GM21576 (cell line): Measurements from ENCODE around the gene ASAP2.
A peak's percentile ranks its signal among the peaks of the same experiment; 100 is the strongest.

Experiments used
- ATAC-seq: cut with Tn5 transposase; IDR thresholded peaks from one replicate; pipeline ENCODE4 v1.9.1; 2021; ENCODE audit warnings: mild to moderate bottlenecking, moderate library complexity; ENCODE audit not compliant: unreplicated experiment

ASAP2 gene

DNA sequence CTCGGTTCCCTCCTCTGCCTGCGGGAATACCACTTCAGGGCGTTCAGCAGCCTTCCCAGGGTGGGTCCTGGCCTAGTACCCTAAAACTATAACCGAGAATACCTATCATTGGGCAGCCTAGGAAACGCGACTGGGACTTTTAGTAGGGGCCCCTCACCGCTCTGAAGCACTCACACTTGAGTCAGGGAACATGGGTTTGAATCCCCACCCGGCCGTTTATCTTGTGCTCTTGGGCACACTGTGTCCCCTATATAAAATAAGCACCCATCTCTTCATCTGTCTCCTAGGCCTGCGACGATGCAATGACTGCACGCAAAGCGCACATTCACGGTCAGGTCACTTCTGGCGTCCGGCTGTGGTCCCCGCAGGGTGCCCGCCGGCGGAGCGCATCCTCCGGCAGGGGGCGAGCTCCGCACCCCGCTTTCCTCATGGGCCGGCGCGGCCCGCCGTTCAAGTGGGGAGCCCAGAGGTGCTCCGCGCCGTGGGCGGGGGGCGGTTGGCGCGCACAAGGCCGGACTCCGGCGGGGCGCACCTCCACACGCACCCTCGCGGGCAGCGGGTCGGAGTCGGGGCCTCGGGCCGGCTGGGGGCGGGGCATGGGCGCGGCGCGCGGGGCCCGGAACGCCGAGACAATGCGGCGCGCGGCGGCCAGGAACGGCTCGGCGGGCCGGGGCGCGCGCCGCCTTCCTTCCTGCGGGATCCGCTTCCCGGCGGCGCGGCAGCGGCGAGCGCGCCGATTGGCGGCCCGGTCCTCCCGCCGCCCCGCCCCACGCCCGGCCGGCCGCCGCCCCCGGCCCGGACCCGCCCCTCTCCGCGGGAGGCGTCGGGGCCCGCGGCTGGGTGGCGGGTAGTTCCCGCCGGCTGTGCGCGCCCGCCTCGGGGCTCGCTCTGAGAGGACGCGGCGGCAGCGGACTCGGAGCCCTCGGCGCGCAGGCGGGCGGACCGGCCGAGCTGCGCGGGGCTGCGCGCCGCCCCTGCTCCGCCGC, at the start of gene ASAP2:
ASAP2 (plus strand) TSS at position 850 of the 986 bp plus-strand sequence. CDS start 293 bp downstream, outside the sequence.
- ATAC-seq = peak; percentile 61

DNA sequence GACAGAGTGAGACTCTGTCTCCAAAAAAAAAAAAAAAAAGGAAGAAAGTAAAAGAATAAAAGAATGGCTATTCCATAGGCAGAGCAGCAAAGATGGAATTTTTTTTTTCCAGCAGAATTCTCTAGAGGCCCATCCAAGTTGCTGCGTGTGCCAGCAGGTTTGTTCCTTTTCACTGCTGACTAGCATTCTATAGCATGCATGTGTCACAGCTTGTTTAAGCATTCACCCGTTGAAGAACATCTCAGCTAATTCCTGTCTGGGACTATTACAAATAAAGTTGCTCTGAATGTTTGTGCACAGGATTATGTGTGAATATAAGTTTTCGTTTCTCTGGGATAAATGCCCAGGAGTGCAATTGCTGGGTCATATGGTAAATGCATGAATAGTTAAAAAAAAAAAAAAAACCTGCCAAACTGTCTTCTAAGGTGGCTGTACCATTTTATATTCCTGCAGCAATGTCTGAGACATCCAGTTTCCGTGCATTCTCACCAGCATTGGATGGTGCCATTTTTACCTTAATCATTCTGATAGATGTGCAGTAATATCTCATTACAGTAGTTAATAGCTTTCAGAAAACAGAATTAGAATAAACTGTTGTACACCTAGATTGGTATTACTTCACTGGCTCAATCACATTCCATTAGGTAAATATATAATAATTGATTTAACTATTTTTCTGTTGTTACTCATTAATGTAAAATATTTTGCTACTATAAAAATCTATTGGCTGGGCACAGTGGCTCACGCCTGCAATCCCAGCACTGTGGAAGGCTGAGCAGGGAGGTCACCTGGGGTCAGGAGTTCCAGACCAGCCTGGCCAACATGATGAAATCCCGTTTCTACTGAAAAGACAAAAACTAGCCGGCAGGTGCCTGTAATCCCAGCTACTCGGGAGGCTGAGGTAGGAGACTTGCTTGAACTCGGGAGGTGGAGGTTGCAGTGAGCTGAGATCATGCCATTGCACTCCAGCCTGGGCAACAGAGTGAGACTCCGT, 47.5 kb upstream of the ASAP2 start:
- ATAC-seq = no peak

DNA sequence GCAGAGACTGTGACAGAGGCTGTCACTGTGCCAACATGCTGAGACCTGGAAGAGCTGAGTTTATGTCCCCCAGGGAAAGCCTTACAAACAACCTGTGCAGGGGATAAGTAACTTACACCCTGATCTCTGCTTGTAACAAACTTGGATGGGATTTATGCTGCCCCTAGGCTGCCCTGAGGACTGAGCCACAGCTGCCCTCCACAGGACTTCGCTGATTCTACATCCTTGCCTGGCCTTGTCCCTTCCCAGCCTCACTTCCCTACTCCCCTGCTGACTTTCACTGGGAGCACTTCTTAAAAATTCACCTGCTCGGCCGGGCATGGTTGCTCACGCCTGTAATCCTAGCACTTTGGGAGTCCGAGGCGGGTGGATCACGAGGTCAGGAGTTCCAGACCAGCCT, 45.9 kb upstream of the ASAP2 start:
- ATAC-seq = no peak

DNA sequence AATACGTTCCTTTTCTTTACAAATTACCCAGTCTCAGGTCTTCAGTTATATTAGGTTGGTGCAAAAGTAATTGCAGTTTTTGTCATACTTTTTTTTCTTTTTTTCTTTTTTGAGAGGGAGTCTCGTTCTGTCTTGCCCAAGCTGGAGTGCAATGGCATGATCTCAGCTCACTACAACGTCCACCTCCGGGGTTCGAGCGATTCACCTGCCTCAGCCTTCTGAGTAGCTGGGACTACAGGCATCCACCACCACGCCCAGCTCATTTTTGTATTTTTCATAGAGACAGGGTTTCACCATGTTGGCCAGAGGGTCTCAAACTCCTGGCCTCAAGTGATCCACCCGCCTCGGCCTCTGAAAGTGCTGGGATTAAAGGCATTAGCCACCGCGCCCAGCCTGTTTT, 43.8 kb upstream of the ASAP2 start:
- ATAC-seq = no peak

DNA sequence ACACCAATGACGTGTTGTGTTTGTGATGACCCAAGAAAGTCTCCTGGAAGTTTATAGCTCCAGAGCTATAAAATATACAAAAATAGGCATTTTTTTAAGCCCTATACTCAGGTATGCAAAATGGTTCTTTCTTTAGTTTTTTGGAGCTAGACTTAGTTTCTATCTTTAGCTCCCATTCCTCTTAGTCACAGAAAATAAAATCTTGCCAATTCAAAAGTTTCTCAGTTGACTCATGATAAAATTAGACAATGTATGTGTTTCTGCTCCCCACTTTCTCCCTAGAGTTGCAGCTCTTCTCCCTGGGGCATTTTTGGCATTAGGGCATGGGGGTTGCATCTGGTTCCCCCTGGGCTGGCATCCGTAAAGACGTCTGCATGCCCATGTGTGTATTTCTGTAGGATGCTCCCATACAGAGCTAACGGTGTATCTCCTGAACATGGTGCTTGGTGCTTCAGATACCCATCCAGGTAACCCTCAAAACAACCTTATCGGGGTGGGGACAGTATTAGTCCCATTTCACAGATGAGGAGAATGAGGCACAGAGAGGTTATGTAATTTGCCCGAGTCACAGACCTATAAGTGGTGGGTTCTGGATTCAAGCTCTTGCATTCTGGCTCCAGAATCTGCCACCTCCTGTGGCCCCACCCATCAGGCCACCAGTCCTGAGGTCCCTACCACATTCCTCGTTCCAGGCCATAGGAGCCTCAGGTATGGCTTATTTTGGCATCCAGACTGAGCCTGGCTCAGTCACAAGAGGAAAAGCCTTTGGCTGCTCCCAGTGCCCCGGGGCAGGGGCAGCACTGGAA, 43.1 kb upstream of the ASAP2 start:
- no peak for ATAC-seq

DNA sequence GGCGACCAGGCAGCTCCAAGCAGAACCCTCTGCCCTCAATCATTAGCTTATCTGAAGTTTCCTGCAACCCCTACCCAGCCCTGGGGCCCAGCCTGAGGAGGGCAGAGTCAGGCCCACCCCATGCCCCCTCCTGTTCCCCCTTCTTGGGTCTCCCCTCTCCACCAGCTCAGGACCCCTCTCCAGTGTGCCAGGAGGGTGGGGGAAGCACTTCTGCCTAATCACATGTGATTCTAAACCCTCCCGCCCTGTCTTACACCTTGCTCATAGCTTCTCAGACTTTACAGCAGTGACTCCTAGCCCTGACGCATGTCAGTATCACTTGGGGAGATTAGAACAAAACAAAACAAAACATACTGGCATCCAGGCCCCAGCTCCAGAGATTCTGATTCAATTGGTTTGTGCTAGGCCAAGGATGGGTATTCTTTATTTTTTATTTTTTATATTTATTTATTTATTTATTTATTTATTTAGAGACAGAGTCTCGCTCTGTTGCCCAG, 42.5 kb upstream of the ASAP2 start:
- ATAC-seq = no peak

DNA sequence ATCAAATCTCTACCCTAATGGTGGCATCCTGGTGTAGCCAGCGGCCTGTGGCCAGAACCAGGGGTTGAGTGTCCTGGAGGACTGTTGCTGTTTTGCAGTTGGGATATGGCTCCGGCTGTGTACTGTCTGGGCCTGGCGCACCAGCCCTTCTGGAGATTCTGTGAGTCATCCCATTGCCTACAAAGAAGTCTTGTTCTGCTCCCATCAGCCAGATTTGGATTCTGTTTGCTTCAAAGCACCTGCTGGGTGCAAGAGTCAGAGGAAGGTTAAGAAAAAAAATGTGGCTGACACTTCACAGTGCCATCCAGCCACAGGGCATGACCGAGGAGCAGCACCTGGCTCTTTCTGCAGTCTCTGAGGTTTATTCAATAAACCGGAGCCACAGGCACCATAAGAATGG, 41.0 kb upstream of the ASAP2 start:
- ATAC-seq = no peak

DNA sequence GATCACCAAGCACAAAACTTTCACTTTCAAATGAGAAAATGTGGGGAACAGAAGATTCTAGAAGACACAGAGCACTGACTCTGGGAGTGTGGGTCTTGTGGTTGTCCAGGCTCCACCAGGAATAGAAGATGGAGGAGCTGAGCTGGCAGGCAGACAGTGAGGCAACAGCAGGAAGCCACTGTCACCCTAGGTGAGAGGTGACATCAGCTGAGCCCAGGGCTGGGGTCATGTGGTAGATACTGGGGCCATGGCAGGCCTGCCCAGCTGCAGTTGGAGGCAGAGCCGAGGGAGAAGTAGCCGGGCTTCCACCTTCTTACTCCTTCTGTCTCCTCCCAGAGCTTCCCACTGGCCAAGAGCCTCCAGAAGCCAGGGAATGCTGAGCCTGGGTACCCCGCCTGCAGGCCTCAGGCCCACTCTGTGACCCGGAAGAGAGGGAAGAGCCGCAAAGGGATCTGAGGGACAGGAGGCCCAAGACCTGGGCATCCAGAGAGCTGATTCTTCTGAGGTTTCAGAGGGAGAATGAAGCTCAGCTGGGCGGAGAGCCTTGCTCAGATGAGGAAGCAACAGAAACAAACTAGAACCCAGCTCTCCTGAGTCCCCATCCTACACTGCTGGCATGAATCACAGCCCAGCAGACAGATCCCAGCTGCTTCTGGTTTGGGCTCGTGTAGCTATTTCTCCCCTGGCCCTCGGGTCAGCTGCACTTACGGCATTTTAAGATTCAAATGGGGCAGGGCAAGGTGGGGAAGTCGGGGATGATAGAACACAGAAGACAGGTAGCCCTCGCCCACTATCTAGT, 39.8 kb upstream of the ASAP2 start:
- ATAC-seq = no peak

DNA sequence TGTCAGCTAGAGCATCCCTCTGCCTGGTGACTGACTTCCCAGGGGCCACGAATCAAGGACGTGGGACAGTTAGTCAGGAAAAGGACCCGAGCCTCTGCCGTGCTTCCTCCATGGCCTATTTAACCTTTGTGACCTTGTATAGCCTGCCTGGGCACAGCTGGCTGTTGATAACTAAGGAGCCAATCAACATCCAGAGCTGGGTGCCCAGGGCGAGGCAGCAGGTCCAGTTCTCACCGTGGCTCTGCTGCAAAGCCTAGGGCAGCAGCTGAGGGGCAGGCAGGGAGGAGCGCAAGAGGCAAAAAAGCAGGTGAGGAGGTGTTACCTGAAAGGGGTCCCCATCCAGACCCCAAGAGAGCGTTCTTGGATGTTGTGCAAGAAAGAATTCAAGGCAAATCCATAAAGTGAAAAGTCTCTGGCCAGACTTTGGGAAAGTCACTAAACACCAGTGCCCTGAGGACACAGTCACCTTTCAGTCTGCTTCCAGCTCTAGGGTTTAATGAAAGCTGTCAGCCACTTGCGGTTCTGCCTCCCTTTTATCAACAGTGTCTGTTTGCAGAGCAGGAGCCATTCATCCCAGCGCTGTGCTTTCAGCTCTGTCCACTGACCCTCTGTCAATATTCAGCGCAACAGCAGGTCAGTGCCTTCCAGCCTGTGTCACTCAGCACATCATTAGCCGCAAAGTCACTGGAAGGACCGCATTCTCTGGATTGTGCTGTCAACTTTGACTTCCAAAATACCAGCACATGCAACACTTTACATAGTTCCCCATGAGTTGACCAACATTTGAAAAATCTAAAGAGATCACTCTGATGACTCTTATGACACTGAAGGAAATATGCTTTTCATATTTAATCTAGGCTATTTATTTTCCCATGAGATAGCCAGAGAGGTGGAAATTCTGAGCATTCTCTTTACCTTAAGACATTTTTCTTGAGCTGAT, 38.6 kb upstream of the ASAP2 start:
- no peak for ATAC-seq

DNA sequence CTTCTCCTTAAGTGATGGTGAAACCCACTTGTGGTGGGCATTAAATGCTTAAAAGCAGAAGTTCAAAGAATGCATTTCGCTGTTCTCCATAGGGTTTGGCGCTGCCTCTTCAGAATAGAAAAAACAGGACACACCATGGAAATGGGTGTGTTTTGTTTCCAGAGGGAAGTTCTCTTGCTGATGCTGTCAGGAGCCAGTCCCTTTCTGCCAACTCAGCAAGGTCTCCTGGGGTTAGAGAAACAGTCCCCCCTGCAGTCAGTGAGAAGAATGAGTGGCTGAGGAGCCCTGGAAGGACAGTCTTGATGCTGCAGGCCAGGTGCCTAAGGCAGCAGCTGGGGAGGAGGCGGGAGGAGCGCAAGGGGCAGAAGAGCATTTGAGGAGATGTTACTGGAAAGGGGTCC, 37.8 kb upstream of the ASAP2 start:
- no peak for ATAC-seq

DNA sequence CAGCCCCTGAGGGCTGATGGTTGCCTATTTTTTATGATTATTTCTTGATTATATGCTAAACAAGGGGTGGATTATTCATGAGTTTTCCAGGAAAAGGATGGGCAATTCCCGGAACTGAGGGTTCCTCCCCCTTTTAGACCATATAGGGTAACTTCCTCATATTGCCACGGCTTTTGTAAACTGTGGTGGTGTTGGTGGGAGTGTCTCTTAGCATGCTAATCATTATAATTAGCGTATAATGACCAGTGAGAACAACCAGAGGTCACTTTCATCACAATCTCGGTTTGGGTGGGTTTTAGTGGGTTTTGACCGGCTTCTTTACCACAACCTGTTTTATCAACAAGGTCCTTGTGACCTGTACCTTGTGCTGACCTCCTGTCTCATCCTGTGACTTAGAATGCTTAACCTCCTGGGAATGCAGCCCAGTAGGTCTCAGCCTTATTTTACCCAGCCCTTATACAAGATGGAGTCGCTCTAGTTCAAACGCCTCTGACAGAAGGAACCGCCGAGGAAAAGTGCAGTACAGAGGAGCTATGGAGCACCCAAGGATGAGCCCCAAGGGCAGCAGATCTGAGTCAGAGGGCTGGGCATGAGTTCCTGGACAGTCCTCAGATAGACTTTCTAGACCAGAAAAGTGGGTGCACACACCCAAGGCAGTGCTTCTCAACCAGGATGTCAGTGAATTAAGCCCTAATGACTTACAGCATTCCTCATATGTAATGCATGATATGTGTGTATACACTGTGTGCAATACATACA, 37.1 kb upstream of the ASAP2 start:
- no peak for ATAC-seq

DNA sequence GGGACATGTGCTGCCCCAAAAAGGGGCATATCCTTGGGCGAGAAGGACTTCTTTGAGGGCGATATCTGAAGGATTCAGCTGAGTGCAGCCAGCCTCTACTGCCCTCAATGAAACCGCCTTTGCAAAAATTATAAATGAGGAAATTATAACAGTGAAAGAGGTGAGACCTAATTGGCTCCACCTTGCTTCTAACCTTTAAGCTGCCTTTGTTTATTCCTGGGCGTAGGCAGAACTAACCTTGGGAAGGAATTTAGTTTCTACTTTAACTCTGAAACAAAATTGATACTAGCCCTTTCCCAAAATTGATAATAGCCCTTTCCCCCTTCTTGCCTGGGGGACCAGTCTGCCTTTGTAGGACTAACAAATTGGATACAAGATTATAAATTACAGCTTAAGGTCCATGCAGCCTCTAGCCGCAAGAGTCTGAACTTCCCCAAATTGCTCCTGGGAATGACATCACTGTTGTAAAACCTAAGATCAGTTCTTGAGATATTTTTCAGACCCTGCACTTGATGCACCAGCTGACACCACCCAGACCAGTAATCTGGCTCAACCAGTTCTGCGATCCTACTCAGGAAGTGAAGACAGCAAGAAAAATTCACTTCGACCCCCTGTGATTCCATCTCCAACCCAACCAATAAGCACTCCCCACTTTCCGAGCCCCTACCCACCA, 36.0 kb upstream of the ASAP2 start:
- ATAC-seq = no peak

DNA sequence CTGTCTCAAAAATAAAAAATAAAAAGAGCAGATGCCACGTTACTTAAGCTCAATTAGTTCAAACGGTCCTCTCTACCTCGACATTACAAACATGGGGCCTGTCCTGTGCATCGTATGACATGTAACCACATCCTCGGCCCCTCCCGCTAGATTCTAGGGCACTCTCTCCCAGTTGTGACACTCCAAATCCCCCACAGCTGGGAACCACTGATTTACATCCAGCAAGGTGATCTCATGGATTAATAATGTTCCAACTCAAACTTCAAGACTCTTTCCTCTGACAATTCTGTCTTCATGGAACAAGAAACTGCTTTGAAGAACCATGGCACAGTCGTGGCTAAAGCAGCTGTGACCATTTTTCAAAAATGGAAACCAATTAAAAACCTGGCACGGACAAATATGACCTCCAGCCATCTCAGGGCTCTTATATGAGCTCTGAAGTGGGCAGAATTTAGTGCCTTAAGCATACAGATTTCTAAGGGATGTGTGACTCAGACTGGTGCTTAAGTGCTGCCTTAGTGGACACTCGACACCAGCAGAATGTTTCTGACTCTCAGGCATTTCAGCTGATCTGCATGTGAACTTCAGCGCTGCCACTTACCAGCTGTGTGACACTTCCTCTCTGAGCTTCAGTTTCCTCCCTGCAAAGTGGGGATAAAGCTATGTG, 31.7 kb upstream of the ASAP2 start:
- ATAC-seq = no peak

DNA sequence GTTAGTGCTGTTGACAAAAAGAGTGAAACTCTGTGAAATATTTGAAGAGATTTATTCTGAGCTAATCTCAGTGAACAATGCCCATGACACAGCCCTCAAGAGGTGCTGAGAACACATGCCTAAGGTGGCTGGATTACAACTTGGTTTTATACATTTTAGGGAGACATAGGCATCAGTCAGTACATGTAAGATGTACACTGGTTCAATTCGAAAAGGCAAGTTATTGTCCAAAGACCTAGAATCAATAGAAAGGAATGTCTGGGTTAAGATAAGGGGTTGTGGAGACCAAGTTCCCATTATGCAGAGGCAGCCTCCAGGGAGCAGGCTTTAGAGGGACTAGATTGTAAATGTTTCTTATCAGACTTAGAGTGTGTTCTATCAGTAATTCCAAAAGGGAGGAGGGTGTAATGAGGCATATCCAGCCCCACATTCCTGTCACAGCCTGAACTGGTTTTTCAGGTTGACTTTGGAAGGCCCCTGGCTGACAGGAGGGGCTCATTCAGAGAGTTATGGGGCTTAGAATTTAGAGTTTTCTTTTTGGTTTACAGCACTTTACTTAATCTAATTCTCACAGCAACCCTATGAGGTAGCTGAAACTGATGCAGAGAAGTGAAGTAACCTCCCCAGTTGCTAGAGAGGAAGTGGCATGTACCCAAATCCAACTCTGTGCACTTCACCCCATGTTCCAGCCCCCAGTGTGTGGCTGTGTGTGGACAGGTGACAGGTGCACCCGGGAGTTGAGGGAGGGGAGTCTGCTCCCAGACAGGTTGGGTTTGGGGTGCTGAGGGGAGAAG, 28.3 kb upstream of the ASAP2 start:
- ATAC-seq = peak; percentile 50

DNA sequence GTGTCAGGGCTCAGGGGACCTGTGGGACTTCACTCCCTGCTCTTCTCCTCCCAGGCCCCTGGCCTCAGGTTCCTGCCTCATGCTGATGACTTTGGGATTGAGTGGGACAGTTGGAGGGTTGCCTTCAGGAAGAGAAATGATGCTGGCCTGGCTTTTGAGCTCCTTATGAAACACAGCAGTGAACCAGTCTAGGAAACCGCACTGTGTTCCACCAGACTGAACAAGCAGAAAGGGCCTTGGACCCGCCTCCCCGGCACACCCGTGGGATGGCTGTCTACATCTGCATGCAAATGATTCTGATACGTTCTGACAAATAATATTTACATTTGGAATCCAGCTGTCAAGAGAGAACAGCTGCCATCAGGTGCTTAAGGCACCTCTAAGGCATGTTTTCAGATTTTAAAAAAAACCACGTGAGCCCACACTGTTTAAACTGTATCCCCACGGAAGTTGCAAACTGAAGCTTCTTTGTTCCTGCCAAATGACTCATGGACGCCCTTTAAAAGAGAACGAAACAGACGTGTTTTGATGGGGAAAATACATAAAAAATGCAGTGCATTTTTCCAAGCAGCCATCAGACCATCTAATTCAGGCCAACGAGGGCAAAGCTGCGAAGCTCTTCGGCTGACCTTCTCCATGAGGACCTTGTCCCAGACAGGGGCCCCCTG, 27.6 kb upstream of the ASAP2 start:
- peak; percentile 42 for ATAC-seq
